SK-N-SH (cell line): ENCODE measurements around the gene PSMD1. TPM values are rescaled to one million over a fixed set of nuclear protein-coding genes. Genes with fewer than 3 reads are reported as not detected.

Source experiments
- CTCF ChIA-PET: fragments of 300-600, 350-600 bp; formaldehyde crosslinking; extraction: SDS; loops from one replicate; lab custom pipeline; 2021; lab: Yijun Ruan, JAX
- POLR2A ChIA-PET: fragments of 350-600 bp; sonication (Branson Sonifier 250); formaldehyde crosslinking; extraction: SDS; loops from one replicate; lab custom pipeline; 2020; ENCODE audit warnings: antibody characterized with exemption, inconsistent platforms; lab: Yijun Ruan, JAX
- DNase-seq: peaks from one replicate; pipeline ENCODE4 v3.0.0; 2012
- H2AFZ ChIP-seq: fragments of 200-600 bp; sonication (generic); 2 replicates; pipeline ENCODE4 v1.8.1; 2016; ENCODE audit warnings: antibody characterized with exemption, mild to moderate bottlenecking, low read depth
- H3F3A ChIP-seq: fragments of 200-600 bp; sonication (generic); replicated peaks from 2 replicates; pipeline ENCODE3; 2016; ENCODE audit warnings: antibody characterized with exemption, mild to moderate bottlenecking; ENCODE audit not compliant: insufficient read depth
- H3K27ac ChIP-seq, 2 experiments: fragments of 200-500 bp in 1 of 2; fragments of 200-600 bp in 1 of 2; sonication (Bioruptor generic) in 1 of 2; sonication (generic), shearing (Covaris generic) in 1 of 2; 2 replicates each; pipeline versions ENCODE4 v1.5.1 to v1.6.1; 2014 to 2016; ENCODE audit warnings: low read depth in 2 of 2, inconsistent platforms in 1 of 2, low read length in 1 of 2, mild to moderate bottlenecking in 1 of 2, mixed read lengths in 1 of 2
- H3K27me3 ChIP-seq: fragments of 200-600 bp; sonication (generic), shearing (Covaris generic); 2 replicates; pipeline ENCODE4 v1.6.1; 2016; ENCODE audit warnings: mixed run types; ENCODE audit not compliant: insufficient read depth
- H3K36me3 ChIP-seq, 2 experiments: fragments of 200-500 bp in 1 of 2; fragments of 200-600 bp in 1 of 2; sonication (Bioruptor generic) in 1 of 2; sonication (generic) in 1 of 2; replicated peaks in 1 of 2; 2 replicates each; pipeline versions ENCODE3 to v1.5.1; 2014 to 2016; ENCODE audit warnings: low read length in 1 of 2, mild to moderate bottlenecking in 1 of 2; ENCODE audit not compliant: insufficient read depth in 2 of 2, control insufficient read depth in 1 of 2
- H3K4me1 ChIP-seq, 2 experiments: fragments of 200-500 bp in 1 of 2; fragments of 200-600 bp in 1 of 2; sonication (Bioruptor generic) in 1 of 2; sonication (generic), shearing (Covaris generic) in 1 of 2; 2 replicates each; pipeline versions ENCODE4 v1.5.1 to v1.6.1; 2014 to 2016; ENCODE audit warnings: low read depth in 1 of 2, low read length in 1 of 2, mixed run types in 1 of 2; ENCODE audit not compliant: insufficient read depth in 2 of 2, control insufficient read depth in 1 of 2
- H3K4me2 ChIP-seq: fragments of 200-600 bp; sonication (generic), shearing (Covaris generic); 2 replicates; pipeline ENCODE4 v1.6.1; 2017; ENCODE audit warnings: mixed run types
- H3K4me3 ChIP-seq, 2 experiments: fragments of 200-500 bp in 1 of 2; fragments of 200-600 bp in 1 of 2; sonication (Bioruptor generic) in 1 of 2; sonication (generic), shearing (Covaris generic) in 1 of 2; 2 replicates each; pipeline versions ENCODE4 v1.5.1 to v1.8.1; 2014 to 2016; ENCODE audit warnings: low read depth in 2 of 2, inconsistent platforms in 1 of 2, low read length in 1 of 2, mild to moderate bottlenecking in 1 of 2, mixed read lengths in 1 of 2, moderate library complexity in 1 of 2
- H3K79me2 ChIP-seq: fragments of 200-600 bp; sonication (generic); 2 replicates; pipeline ENCODE4 v1.8.1; 2017; ENCODE audit warnings: mild to moderate bottlenecking; ENCODE audit not compliant: insufficient read depth
- H3K9ac ChIP-seq: fragments of 200-600 bp; sonication (generic); 2 replicates; pipeline ENCODE4 v1.6.1; 2017; ENCODE audit warnings: mixed run types
- H3K9me2 ChIP-seq: fragments of 200-600 bp; sonication (generic); 2 replicates; pipeline ENCODE4 v1.6.1; 2017; ENCODE audit warnings: mixed run types
- H3K9me3 ChIP-seq: fragments of 200-600 bp; sonication (generic); 2 replicates; pipeline ENCODE4 v1.6.1; 2017; ENCODE audit warnings: mixed run types, mild to moderate bottlenecking, moderate library complexity
- H4K20me1 ChIP-seq: fragments of 200-600 bp; sonication (generic); 2 replicates; pipeline ENCODE4 v1.6.1; 2017; ENCODE audit warnings: mild to moderate bottlenecking, mixed run types; ENCODE audit not compliant: insufficient read depth
- EP300 ChIP-seq, 2 experiments: IDR thresholded peaks; 2 replicates each; pipeline versions ENCODE4 v1.4.0 to v1.6.1; 2012; ENCODE audit warnings: borderline replicate concordance in 1 of 2, low read depth in 1 of 2, low read length in 1 of 2
- FOSL2 ChIP-seq: IDR thresholded peaks from 2 replicates; pipeline ENCODE4 v1.4.0; 2012; ENCODE audit warnings: low read depth, mild to moderate bottlenecking, moderate library complexity, borderline replicate concordance
- FOXJ3 ChIP-seq: sonication (generic); formaldehyde crosslinking; IDR thresholded peaks from 2 replicates; pipeline ENCODE4 v1.5.1; 2020; ENCODE audit warnings: mild to moderate bottlenecking, missing genetic modification reagents
- FOXM1 ChIP-seq: IDR thresholded peaks from 2 replicates; pipeline ENCODE4 v1.4.0; 2012; ENCODE audit warnings: low read depth, mild to moderate bottlenecking
- JUND ChIP-seq: IDR thresholded peaks from 2 replicates; pipeline ENCODE4 v1.4.0; 2012
- MEF2A ChIP-seq: IDR thresholded peaks from 2 replicates; pipeline ENCODE4 v1.4.0; 2012; ENCODE audit warnings: low read depth, borderline replicate concordance
- NFIC ChIP-seq: IDR thresholded peaks from 2 replicates; pipeline ENCODE4 v1.4.0; 2012; ENCODE audit warnings: borderline replicate concordance
- NRF1 ChIP-seq: IDR thresholded peaks from 2 replicates; pipeline ENCODE4 v1.6.1; 2012; ENCODE audit warnings: low read depth, mild to moderate bottlenecking, low read length
- POLR2AphosphoS5 ChIP-seq: IDR thresholded peaks from 2 replicates; pipeline ENCODE4 v1.6.1; 2012; ENCODE audit warnings: low read depth, low read length
- RAD21 ChIP-seq: IDR thresholded peaks from 2 replicates; pipeline ENCODE4 v1.6.1; 2012; ENCODE audit warnings: mild to moderate bottlenecking, low read length
- RCOR1 ChIP-seq: fragments of 150-350 bp; IDR thresholded peaks from 2 replicates; pipeline ENCODE4 v1.6.1; 2017; ENCODE audit warnings: antibody characterized with exemption, low read length
- RFX5 ChIP-seq: IDR thresholded peaks from 2 replicates; pipeline ENCODE4 v1.6.1; 2012; ENCODE audit warnings: mild to moderate bottlenecking, improper control_type of control experiment, low read length
- RXRA ChIP-seq: IDR thresholded peaks from 2 replicates; pipeline ENCODE4 v1.4.0; 2012; ENCODE audit warnings: low read depth, mild to moderate bottlenecking, borderline replicate concordance
- TCF12 ChIP-seq: IDR thresholded peaks from 2 replicates; pipeline ENCODE4 v1.4.0; 2012
- TEAD4 ChIP-seq: IDR thresholded peaks from 2 replicates; pipeline ENCODE4 v1.4.0; 2012; ENCODE audit warnings: mild to moderate bottlenecking, borderline replicate concordance; ENCODE audit not compliant: insufficient read depth
- YY1 ChIP-seq: IDR thresholded peaks from 2 replicates; pipeline ENCODE4 v1.4.0; 2012; ENCODE audit warnings: low read depth, mild to moderate bottlenecking
- WGBS: methylation state at CpG from one replicate; pipeline ENCODE4 v1.1.6; 2017; ENCODE audit warnings: low lambda C conversion rate; 5-methylcytosine and 5-hydroxymethylcytosine counted together
- polyA plus RNA-seq, 3 experiments: library from polyadenylated mRNA; depleted of rRNA; stranded (reverse); fragments of >200 nt; gene quantifications; 2 replicates each; pipeline ENCODE4 v1.2.3, GENCODE V29; 2012
- TF ChIP-seq, protein P1 (sequence below): IDR thresholded peaks from 2 replicates; pipeline ENCODE4 v1.4.0; 2012; ENCODE audit warnings: low read depth
- TF ChIP-seq, protein P2 (sequence below): fragments of 150-350 bp; IDR thresholded peaks from 2 replicates; pipeline ENCODE4 v1.6.1; 2017; ENCODE audit warnings: antibody characterized with exemption, low read length, low read depth, borderline replicate concordance
- TF ChIP-seq, protein P3 (sequence below): IDR thresholded peaks from 2 replicates; pipeline ENCODE4; 2012
- TF ChIP-seq, protein P4 (sequence below): IDR thresholded peaks from 2 replicates; pipeline ENCODE4 v1.4.0; 2012; ENCODE audit warnings: low read depth, borderline replicate concordance
- TF ChIP-seq, protein P5 (sequence below): fragments of 200-600 bp; sonication (generic); IDR thresholded peaks from 2 replicates; pipeline ENCODE4 v1.6.1; 2017; ENCODE audit warnings: antibody characterized with exemption, mild to moderate bottlenecking, moderate library complexity

PSMD1 gene
- polyA plus RNA-seq, 1 of the 3 experiments (the other 2 are of a cell fraction) = 92.3 TPM

DNA sequence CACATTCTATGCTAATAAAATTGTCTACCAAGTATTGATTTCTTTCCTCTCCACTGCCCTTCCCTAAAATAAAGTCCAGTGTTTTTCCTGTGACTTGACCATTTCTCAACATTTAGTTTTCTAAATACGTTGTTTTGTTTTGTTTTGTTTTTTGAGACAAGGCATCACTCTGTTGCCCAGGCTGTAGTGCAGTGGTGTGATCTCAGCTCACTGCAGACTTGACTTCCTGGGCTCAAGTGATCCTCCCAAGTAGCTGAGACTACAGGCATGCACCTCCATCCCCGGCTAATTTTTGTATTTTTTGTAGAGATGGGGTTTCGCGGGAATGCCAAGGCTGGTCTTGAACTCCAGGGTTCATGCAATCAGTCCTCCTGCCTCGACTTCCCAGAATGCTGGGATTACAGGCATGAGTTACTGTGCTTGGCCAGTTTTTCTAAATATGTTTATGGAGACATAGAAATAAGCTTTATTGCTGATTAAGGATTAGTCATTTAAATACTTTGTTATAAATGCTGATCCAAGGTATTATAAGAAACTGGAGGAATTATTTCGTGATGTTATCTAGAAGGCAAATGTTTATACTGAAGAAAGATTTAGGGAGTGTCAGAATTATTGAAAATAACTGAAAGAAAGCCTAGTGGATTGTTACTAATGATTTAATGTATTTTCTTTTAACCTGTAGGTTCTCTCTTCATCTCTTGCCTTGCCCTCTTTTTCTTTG lies 73.8 kb downstream of the PSMD1 start:
- Histone ChIP-seq H3F3A (peaks cover 23% of the 10 kb centered on the region), H3K27me3 (no peaks in the 10 kb centered on the region), H3K9ac (no peak overlapping the region), H3K4me3 (no peak overlapping the region), H3K9me2 (no peaks in the 10 kb centered on the region), H3K4me1 (peaks cover 7 to 50% of the 10 kb centered on the region in 2 experiments), H3K79me2 (peaks cover 62% of the 10 kb centered on the region), H3K36me3 (no peaks in the 10 kb centered on the region), H3K27ac (peak overlapping the region in 1 of 2 experiments; percentile 57; a peak in 2 of 4 replicates), H2AFZ (no peak overlapping the region), H4K20me1 (peaks cover 6% of the 10 kb centered on the region; the same call in 1 of the 2 replicates), H3K4me2 (peak overlapping the region; percentile 27; the same call in 1 of the 2 replicates), H3K9me3 (no peaks in the 10 kb centered on the region)
- 71% methylated on average over 6 of the region's 6 CpGs for WGBS
- DNase-seq = no peak
- CTCF ChIA-PET = interaction anchor here (1.5 kb wide), 1 partner anchor 62 kb away, joined by 3 read pairs; no protein-coding TSS in a partner anchor
- TF ChIP-seq POLR2AphosphoS5 (no peak), JUND (peak; percentile 14; the same call in 1 of the 2 replicates), FOSL2 (0 out of 2 replicates have a peak, but pooled peaks have one; percentile 32)
- TF ChIP-seq, protein P1, sequence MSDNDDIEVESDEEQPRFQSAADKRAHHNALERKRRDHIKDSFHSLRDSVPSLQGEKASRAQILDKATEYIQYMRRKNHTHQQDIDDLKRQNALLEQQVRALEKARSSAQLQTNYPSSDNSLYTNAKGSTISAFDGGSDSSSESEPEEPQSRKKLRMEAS = no peak
- POLR2A ChIA-PET = no interaction called here

DNA sequence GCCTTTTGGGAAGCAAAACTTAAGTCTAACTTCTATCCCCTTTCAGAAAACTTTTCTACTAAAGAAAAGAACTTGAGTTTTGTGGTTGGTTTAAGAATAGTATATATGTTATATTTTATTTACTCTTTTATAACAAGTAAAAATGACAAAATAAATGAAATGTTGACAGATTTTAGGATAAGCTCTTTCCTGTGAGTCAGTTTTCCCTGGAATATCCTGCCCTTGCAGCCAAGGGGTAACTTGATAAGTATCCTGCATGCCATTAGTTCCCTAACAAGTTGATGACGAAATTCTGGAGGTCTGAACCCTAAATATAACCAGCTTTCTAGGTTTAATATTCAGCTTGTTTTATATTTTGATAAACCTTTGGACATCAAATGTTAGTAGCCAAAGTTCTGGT lies 75.5 kb downstream of the PSMD1 start:
- POLR2A ChIA-PET = interaction anchor here (0.6 kb wide), 1 partner anchor 11 kb away, joined by 3 read pairs; no protein-coding TSS in a partner anchor

More for the DNA sequence above, 75.5 kb downstream of the PSMD1 start:
- Histone ChIP-seq H2AFZ (no peak overlapping the region), H3K4me1 (peaks cover 4 to 49% of the 10 kb centered on the region in 2 experiments), H3K27ac (peak overlapping the region; percentile 22 to 49; a peak in 3 of 4 replicates), H3K36me3 (peaks cover 0 to 3% of the 10 kb centered on the region in 2 experiments), H3K27me3 (no peaks in the 10 kb centered on the region), H3F3A (peaks cover 29% of the 10 kb centered on the region), H3K9me3 (no peaks in the 10 kb centered on the region), H3K4me3 (no peak overlapping the region), H3K79me2 (peaks cover 62% of the 10 kb centered on the region), H4K20me1 (peaks cover 6% of the 10 kb centered on the region; the same call in 1 of the 2 replicates), H3K9ac (no peak overlapping the region), H3K4me2 (peak overlapping the region; percentile 15; the same call in 1 of the 2 replicates), H3K9me2 (no peaks in the 10 kb centered on the region)
- CTCF ChIA-PET = interaction anchor here (0.6 kb wide), 1 partner anchor 24 kb away, joined by 4 read pairs; no protein-coding TSS in a partner anchor
- no peak for DNase-seq
- WGBS = 20% methylated on average over 1 of the region's 1 CpG
- TF ChIP-seq FOXJ3 (CRISPR knock-in tag) = no peak
- TF ChIP-seq YY1 = no peak
- no peak for TF ChIP-seq FOXM1
- no peak for TF ChIP-seq RAD21
- TF ChIP-seq RCOR1 = no peak
- peak; percentile 49; the same call in 1 of the 2 replicates for TF ChIP-seq TEAD4
- TF ChIP-seq RXRA = peak; percentile 70; the same call in 1 of the 2 replicates
- TF ChIP-seq NFIC = peak; percentile 68; the same call in 1 of the 2 replicates
- TF ChIP-seq, protein P2, sequence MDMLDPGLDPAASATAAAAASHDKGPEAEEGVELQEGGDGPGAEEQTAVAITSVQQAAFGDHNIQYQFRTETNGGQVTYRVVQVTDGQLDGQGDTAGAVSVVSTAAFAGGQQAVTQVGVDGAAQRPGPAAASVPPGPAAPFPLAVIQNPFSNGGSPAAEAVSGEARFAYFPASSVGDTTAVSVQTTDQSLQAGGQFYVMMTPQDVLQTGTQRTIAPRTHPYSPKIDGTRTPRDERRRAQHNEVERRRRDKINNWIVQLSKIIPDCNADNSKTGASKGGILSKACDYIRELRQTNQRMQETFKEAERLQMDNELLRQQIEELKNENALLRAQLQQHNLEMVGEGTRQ = no peak
- TF ChIP-seq TCF12 = peak; percentile 71
- TF ChIP-seq NRF1 = no peak
- TF ChIP-seq EP300 (IDR thresholded peaks at IDR 0.05; ENCODE audit: borderline replicate concordance in 1 of 2, low read depth in 1 of 2, low read length in 1 of 2) = peak in 1 of 2 experiments; percentile 60; a peak in 2 of 4 replicates
- no peak for TF ChIP-seq RFX5
- peak; percentile 68; the same call in 1 of the 2 replicates for TF ChIP-seq MEF2A
- TF ChIP-seq, protein P3, sequence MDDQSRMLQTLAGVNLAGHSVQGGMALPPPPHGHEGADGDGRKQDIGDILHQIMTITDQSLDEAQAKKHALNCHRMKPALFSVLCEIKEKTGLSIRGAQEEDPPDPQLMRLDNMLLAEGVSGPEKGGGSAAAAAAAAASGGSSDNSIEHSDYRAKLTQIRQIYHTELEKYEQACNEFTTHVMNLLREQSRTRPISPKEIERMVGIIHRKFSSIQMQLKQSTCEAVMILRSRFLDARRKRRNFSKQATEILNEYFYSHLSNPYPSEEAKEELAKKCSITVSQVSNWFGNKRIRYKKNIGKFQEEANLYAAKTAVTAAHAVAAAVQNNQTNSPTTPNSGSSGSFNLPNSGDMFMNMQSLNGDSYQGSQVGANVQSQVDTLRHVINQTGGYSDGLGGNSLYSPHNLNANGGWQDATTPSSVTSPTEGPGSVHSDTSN = peak; percentile 72
- TF ChIP-seq FOSL2 = peak; percentile 55; the same call in 1 of the 2 replicates
- TF ChIP-seq, protein P4, sequence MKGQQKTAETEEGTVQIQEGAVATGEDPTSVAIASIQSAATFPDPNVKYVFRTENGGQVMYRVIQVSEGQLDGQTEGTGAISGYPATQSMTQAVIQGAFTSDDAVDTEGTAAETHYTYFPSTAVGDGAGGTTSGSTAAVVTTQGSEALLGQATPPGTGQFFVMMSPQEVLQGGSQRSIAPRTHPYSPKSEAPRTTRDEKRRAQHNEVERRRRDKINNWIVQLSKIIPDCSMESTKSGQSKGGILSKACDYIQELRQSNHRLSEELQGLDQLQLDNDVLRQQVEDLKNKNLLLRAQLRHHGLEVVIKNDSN = no peak
- TF ChIP-seq JUND = peak; percentile 57; the same call in 1 of the 2 replicates
- TF ChIP-seq, protein P5, sequence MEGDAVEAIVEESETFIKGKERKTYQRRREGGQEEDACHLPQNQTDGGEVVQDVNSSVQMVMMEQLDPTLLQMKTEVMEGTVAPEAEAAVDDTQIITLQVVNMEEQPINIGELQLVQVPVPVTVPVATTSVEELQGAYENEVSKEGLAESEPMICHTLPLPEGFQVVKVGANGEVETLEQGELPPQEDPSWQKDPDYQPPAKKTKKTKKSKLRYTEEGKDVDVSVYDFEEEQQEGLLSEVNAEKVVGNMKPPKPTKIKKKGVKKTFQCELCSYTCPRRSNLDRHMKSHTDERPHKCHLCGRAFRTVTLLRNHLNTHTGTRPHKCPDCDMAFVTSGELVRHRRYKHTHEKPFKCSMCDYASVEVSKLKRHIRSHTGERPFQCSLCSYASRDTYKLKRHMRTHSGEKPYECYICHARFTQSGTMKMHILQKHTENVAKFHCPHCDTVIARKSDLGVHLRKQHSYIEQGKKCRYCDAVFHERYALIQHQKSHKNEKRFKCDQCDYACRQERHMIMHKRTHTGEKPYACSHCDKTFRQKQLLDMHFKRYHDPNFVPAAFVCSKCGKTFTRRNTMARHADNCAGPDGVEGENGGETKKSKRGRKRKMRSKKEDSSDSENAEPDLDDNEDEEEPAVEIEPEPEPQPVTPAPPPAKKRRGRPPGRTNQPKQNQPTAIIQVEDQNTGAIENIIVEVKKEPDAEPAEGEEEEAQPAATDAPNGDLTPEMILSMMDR = no peak
